Fibroblast of peridontal ligament (primary cell): ENCODE measurements around the gene NTN1.
A peak's percentile ranks its signal among the peaks of the same experiment; 100 is the strongest.
"Not testable (repeated sequence)": the region's sequence is repeated elsewhere in the genome, so short reads cannot be mapped to it uniquely, and the experiment has no call there.

Experiments used
- DNase-seq: peaks from one replicate; pipeline ENCODE4 v3.0.0-alpha.2; 2010; ENCODE audit errors: extremely low read depth

Gene NTN1

DNA sequence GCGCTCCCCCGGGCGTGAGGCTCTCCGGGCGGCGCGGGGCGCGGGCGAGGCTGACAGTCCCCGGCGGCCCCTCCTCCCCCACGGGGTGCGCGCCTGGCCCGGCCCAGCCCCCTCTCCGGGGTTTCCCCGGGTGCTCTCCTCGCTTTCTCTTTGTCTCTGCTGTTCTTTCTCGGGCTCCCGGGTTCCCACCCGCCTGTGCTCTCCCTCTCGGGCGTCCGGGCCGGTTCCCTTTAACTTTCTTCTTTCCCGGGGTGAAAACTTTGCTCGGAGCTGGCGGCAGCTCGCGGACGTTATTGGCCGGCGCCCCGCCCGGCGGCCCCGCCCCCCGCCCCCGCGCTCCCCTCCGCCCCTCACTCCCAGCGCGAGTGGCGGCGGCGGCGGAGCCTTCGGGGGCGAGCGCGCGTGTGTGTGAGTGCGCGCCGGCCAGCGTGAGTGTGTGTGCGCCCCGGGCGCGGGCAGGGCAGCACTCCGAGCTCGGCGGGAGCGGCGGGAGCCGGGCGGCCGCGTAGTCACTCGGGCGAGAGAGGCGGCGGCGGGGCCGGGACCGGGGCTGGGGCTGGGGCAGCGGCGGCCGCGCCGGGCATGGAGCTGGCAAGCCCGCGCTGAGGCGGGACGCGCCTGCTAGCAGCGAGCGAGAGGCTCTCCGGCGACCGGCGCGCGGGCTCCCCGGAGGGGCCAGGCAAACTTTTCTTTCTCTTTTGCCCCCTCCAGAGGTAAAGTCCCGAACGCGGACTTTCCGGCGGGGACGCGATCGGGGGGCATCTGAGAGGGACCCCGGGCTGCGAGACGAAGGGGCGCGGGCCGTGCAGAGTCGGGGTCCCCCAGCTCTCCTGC is at the start of gene NTN1:
TSS of gene NTN1 (plus strand) at position 353 of the 834 bp plus-strand sequence. CDS start 864 bp downstream, outside the sequence.
- no peak for DNase-seq

DNA sequence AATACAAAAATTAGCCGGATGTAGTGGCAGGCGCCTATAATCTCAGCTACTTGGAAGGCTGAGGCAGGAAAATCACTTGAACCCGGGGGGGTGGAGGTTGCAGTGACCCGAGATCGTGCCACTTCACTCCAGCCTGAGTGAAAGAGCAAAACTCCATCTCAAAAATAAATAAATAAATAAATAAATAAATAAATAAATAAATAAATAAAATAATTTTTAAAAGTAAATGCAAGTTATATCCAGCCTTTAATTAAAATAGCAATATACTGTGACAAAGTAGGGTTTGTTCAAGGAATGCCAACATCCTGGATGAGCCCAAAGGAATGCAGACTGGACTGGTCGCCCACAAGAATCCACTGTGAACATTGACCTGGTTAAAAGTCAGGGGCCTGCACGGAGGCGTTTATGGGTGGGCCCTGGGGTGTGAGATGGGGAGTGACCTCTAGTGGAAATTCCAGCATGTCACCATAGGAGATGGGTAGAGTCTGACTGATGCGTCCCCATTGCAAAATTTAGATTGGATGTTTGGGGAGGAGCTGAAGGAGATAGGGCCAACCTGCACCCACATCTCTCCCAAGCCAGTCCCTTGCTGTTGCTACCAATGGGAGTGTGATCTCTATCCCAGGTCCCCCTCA is 46.1 kb upstream of the NTN1 start:
- DNase-seq = no peak

DNA sequence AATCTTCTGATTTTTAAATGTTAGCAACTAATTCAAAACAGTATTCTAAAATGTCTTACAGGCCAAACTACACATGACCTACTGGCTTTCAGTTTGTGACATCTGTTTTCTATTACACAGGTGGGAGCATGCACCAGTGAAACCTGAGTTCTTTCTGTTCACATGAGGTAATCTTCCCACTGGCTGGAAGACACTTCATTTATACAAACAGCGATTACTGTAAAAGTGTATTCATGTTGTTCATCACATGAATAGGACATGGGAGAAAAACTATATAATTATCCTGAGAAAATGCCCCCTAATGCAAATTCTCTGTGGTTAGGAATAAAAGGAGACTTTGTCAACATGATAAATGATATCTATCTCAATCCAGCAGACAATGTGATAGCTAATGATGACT is 44.7 kb upstream of the NTN1 start:
- no peak for DNase-seq

DNA sequence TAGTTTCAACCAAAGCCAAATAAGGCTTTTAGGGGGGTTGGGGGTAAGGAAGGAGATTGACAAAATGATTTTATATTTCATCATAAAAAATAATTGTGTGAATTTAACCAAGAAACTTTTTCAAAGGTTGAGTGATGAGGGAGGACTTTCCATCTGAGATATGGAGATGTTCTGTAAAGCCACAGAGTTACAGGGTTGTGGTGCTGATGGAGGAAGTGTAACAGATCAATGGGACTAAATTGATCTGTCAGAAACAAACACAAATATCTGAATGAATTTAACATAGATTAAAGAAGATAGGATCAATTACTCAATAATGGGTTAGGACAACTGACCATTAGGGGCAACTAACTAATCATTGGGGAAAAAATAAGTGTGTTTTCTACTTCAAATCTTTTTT is 41.6 kb upstream of the NTN1 start:
- DNase-seq = no peak

DNA sequence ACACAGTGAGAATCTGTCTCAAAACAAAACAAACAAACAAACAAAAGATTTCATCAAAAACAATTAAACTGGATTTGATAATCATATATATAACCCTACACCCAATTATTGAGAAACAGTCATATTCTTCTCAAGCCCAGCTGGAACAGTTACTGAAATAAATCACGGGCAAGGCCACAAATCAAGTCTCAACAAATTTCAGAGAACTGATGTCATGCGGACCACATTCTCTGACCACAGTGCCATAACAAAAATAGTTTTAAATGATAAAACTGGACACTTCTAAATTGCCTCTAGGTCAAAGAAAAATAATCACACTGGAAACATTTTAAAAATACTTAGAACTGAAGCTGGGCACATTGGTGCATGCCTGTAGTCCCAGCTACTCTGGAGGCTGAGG is 39.9 kb upstream of the NTN1 start:
- no peak for DNase-seq

DNA sequence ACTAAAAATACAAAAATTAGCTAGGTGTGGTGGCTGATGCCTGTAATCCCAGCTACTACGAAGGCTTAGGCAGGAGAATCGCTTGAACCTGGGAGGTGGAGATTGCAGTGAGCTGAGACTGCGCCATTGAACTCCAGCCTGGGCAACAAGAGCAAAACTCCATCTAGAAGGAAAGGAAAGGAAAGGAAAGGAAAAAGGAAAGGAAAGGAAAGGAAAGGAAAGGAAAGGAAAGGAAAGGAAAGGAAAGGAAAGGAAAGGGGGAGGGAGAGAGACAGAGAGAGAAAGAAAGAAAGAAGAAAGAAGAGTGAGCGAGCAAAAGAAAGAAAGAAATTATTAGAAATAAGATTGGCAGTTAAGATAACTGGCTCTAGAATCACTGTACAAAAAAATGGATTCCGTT is 37.1 kb upstream of the NTN1 start:
- not testable (repeated sequence) for DNase-seq

DNA sequence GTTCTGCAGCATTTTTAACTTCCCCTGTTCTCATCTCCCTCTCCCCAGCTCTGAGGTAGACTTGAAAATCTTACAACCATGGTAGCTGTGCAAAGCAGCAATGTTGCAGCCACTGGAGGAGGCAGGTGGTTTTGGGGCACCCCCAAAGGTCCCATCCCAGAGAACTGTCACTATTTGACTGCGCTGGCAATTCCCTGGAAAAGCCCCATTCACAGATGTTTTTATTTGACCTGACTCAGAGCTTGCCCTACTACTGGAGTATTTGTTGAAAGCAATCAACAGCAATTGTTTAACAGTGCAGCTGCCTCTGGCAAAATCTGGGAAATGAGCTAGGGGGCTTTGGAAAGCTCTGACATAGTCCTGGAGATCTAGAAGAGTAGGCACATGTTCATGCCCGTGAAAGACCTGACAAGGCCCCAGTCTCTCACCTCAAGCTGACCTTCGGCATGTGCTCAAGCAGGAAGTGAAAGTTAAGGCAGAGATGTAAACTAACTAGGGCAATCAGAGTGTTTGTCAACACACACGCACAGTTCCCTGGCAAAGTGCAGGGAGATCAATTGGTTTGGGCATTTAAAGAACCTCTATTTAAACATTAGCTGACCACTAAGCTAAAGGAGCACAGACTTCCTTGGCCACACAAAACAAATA is 36.1 kb upstream of the NTN1 start:
- no peak for DNase-seq

DNA sequence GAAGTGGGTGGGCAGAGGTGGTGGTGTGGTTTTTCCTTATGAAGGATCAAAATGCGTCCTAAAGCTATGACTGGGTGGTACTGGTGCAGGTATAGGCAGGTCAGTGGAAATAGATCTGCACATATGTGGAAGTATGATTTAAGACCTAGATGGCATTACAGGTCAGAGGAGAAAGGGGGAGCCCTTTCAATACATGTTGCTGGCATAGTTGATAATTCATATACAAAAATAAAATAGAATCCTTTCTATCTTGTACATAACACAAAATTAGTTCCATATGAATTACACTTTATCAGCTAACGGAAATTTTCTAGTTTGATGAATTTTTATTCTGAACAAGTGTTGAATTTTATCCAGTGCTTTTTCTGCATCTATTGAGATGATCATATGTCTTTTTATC is 35.0 kb upstream of the NTN1 start:
- no peak for DNase-seq

DNA sequence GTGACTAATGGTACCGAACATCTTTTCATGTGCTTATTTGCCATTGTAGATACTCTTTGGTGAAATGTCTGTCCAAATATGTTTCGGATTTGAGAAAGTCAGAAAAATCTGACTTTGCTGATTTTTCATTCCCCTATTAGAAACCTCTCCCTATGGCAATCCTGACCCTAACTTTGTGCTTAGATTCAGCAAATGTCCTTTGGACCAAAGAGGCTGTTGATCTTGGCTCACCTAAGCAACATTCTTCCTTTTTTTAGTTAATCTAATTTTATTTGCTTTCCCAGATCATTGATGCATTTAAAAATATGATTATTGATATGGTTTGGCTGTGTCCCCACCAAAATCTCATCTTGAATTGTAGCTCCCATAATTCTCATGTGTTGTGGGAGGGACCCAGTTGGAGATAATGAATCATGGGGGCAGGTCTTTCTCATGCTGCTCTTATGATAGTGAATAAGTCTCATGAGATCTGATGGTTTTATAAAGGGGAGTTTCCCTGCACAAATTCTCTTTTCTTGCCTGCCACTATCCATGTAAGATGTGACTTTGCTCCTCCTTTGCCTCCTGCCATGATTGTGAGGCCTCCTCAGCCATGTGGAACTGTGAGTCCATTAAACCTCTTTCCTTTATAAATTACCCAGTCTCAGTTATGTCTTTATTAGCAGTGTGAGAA is 32.9 kb upstream of the NTN1 start:
- DNase-seq = not testable (repeated sequence)

DNA sequence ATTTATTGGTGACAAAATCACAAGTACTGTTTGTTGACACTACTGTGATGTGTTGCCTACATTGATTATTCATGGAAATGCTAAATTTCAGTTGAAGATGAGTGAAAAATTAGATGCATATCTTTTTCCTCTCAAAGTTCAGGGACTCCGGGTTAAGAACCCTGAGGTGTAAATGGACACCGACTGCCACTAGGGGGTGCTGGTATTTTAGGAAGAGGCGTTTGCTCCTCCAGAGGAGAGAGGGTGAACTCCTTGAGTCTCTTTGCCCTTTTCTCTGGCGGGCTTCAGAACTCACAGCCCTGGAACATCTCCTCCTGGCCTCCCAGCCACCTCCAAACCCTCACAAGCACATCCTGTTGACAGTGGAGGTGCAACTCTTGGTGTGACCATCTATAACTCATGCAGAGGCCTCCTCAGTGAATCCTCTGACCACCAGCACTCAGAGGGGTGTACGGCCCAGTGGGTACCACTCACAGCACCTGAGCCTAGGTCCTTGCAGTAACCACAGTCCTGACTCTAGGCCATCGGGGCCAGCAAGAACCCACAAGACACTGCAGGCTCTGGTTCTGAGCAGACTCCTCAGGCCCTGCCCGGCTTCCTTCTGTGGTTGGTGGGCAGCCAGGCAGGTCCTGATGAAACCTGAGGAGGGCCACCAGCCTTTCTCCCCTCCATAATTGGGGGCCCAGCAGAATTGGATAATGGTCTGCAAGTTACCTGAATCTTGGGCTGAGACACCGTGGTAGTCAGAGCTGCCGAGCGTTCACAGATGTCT is 29.6 kb upstream of the NTN1 start:
- peak; percentile 62 for DNase-seq

DNA sequence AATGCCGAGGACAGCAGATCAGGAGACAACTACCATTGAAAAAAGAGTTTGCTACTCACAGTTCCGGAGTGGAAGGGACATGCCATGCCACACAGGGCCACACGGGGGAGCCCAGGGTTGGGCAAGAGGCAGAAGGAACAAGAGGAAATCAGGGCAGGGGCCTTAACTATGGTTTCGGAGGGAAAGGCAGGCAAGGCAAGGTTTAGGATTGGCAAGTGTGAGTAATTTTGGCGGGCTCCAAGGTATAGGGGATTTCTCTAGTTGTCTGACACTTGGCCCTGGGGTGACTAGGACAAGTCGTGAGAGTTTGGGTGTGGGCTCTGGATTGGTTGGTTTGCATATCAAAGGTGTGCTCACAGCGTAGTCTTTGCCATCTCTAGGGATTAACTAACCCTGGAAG is 27.0 kb upstream of the NTN1 start:
- peak; percentile 26 for DNase-seq

DNA sequence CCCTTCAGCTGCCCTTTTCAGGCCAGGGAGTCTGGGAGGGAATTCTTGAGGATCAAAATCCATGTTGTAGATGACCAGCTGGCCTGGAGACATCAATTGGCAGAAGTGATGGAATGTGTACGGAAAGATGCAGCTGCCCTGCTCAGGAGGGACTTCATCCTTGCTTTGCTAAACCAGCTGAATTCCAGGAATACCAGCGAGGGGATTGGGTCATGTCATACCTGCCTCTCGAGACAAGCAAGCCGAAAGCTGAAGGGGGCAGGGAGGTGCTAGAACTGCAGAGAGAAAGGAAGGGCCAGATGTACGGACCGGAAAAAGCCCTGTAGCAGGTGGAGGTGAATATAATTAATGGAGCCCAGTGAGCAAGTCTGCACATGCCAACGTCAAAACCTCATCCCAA is 25.6 kb upstream of the NTN1 start:
- DNase-seq = no peak

DNA sequence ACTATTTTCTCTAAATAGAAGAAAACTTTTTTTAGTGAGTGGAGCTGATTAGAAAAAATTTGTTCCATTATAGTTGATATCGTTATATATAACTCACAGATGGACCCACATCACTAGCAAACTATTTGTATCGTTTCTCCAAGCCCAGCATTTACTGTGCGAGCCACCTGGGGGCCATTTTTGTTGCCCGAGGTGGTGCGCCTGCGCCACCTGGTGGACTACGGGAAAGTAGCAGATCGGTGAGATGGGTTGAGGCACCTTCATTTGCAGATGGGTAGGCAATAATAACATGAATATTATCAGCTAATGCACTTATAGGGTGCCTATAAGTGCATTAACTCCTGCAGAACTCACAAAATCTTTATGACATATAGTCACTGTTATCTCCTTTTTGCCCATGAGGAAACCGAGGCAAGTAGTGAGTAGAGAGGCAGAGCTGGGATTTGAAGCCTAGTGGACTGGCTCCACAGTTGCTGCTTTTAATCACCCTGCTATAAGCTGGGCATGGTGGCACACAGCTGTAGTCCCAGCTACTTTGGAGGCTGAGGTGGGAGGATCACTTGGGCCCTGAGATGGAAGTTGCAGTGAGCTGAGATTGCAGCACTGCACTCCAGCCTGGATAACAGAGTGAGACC is 23.2 kb upstream of the NTN1 start:
- no peak for DNase-seq

DNA sequence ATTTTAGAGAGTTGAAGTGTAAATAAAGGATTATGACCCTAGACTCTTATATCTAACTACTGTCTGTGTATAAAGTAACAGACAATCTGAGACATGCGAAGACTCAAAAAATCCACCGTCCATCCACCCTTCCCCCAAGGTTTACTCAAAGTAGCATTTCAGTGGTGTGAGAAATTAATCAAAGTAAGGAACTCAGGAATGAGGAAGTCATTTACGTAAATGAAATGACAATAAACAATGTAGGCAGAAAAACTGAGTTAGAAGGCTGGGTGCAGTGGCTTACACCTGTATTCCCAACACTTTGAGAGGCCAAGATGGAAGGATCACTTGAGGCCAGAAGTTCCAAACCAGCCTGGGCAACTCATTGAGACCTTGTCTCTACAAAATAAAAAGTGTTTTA is 19.8 kb upstream of the NTN1 start:
- DNase-seq = no peak

DNA sequence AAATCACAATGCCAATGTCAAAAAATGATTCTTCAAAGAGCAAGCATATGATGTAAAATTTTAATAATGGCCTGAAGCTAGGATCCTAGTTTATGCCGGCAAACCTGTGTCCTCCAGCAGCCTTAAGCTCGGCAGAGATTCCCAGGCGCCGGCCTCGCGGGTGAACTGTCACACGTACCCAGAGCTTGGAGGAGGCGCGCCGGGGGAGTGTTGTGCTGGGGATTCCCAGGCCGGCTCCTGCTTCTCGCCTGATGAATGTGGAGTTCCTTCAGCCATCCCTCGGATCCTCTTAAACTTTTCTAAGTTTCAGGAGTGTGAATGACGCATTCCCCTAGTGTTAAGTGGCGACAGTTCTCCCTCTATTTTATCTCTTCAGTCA is 19.1 kb upstream of the NTN1 start:
- no peak for DNase-seq

DNA sequence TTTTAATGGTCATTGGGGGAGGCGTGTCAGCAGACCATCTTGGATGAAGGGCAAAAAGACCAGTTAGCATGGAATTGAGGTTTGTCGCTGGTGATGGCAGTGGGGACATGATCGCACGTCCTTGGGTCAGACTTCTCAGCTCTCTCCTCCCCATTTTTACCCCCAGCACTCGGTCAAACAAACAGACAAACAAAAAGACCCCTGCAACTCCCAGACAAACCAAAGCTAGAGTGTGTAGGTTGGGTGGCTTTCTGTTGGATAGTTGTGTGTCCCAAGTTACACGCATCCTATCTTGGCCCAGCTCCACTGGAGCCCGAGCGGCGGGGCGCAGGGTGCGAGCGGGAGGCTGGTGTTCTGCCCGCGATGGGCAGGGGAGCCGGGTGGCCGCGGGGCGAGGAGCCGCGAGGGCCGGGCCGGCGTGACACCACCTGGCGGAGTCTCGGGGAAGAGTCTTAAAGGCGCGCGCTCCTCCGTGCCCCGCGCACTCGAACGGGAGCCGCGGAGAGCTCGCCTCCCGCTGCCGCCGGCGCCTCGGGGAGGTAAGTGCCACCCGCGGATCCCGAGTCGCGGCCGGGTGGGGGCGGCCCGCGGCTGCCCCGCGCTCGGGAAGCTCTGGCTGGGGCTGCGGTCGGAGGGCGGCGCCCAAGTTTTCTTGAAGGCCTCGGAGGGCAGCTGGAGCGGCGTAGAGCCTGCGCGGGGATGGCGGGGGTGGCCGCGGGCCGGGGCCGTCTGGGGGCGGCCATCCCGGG is 18.5 kb upstream of the NTN1 start:
- DNase-seq = no peak

DNA sequence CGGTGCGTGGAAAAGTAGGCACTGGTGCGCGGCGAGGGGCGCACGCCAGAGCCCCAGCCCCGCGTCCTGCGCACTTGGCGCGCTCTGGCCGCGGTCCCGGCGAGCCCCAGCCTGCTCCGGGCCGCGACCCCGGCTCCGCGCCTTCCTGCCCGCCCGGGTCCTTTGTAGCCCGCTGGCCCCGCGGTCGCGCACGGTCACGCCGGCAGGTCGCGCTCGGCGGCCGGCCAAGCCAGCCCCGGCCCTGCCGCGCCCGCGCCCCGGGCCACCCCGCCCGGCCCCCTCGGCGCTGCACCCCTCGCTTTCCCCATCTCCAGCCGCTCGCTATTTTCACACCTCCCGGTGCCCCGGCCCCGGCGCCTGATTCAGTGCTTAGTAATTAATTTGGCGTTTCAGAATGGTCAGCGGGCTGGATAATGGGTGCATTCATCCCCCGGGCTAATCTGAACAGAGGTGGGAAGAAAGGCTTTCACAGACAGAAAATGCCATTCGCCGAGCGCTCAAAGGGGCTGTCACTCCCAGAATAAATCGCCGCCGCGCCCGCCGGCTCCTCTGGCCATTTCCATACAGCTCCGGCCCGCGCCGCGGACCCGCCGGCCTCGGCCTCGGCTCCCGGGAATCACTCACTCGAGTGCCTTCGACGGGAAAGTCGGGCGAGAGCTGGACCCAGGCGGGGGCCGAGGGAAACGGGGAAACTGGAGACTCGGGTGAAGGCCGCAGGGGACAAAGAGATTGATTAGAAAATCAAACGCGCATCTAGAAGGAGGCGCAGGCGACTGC is 17.8 kb upstream of the NTN1 start:
- no peak for DNase-seq

DNA sequence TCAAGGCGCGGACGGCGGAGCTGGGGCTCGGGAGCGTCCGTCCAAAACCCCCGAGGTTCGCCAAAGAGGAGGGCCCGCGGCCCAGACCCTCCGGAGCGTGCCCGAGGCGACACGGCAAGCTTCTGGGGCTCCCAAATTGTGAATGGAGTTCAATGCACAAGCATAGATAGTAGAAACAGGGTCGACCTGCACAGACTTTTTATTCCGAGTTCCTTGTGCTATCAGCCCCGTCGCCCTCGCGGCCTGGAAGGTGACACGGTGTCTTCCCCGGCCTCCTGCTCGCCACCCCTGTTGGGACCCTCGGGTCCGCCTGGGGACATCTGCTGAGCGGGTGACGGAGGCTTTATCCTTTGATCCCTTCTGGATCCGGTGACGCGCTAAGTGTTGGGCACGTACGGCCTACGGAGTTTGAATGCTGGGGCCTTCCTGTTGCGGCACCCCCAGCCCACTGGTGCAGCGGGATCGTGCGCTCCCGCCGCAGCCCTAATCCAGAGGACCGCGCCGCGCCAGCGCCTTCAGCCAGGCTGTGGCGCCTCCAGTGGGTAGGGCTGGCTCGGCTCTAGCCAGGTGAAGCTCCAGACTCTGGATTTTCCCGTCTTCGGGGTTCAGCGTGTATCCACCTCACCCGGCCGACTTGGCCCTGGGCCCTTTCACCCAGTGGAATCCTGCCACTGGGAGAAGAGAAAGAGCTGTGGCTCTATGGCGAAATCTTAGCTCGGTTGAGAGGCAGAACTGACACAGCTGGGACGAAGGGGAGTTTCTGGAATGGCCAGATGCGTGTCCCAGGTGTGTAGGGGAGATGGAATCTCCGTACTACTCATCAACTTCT is 17.0 kb upstream of the NTN1 start:
- no peak for DNase-seq

DNA sequence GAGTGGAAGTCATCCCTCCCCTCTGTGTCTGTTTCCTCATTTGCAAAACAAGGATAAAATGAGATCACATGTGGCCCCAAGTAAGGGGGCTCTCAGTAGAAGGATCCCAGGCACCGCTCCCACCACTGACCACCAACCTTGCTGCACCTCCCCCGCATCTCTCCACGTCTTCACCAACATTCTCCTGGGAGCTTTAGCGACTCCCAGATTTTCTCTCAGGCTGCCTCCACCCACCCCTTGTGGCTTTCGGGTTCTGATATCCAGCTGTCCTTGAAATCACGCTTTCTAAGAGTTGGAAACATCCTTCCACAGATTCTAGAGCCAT is 16.4 kb upstream of the NTN1 start:
- no peak for DNase-seq
